Epithelial cell of umbilical artery (primary cell): ENCODE results near the gene TCAF2. TPM values are rescaled to one million over a fixed set of nuclear protein-coding genes. Genes with fewer than 3 reads are reported as not detected.

Experiments
- total RNA-seq: library from RNA; depleted of rRNA; stranded (reverse); fragments of >200 nt; gene quantifications from 2 replicates; pipeline ENCODE4 v1.2.3, GENCODE V29; 2014

TCAF2 gene
- 3.6 and 8.4 TPM in 2 replicates for total RNA-seq

DNA sequence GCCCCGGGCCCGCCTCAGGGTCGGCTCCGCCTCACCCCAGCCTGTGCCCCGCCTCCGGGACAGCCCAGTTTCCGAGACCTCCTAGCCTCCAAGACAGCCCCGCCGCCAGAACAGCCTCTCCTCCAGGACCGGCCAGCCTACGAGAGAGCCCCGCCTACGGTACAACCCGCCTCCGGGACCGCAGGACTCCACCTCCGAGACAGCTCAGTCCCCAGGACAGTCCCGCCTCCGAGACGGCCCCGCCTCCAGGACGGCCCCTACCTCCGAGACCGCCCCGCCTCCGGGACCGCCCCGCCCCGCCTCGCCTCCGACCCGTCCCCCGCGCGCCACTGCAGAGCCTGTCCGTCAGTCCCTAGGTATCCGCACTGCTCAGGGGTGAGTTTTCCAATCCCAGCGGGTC lies at the start of gene TCAF2:
TSS of gene TCAF2 (plus strand) at position 329 of the 400 bp plus-strand sequence.

DNA sequence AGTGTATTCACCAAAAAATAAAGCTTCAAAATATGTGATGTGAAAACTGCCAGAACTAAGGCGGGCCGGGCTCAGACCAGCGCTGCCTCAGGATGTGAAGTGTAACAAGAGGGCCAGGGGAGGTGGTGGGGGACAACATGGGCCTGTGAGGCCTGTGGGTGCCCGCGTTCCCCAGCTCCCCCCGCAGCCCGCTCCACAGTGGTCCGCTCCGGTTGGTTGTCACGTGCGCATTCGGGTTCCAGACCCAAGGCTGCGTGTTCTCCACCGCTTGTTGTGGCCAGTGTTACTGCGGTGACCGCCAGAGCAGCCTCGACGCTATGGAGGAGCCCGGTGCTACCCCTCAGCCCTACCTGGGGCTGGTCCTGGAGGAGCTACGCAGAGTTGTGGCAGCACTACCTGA lies 49.3 kb upstream of the TCAF2 start, which contains the start of gene CTAGE15:
TSS of gene CTAGE15 (plus strand) at position 301 of the 400 bp plus-strand sequence. CDS start at position 318, 17 bp downstream.

Other genes with a start within 250 kb of the TCAF2 start
- 23.9 and 29.9 TPM in 2 replicates for gene ZYX, start 239.6 kb upstream of the TCAF2 start, total RNA-seq
- not detected in 2 replicates for gene EPHA1, start 212.1 kb upstream of the TCAF2 start, total RNA-seq
- gene TAS2R60, start 177.5 kb upstream of the TCAF2 start, total RNA-seq: not detected in 2 replicates
- gene TAS2R41, start 143.1 kb upstream of the TCAF2 start, total RNA-seq: not detected in 2 replicates
- 0.30 TPM in 1 of 2 replicates, not detected in the other for gene CTAGE15, start 49.2 kb upstream of the TCAF2 start, total RNA-seq
- under 0.01 and 0.46 TPM in 2 replicates for gene CTAGE6, start 136.7 kb downstream of the TCAF2 start, total RNA-seq